Right lobe of liver (tissue), 4 donors: ENCODE measurements around the gene SLC47A2.

Experiments
- CTCF ChIP-seq, 4 donors: fragments of 200-600 bp in 3 of 4; fragments of 450-650 bp in 1 of 4; IDR thresholded peaks; one replicate each; pipeline versions ENCODE4 v1.5.1 to v1.8.0; 2016 to 2022; ENCODE audit warnings: antibody characterized with exemption in 4 of 4, mild to moderate bottlenecking in 2 of 4
- POLR2A ChIP-seq: fragments of 450-650 bp; IDR thresholded peaks from one replicate; pipeline ENCODE4 v1.6.1; 2017; ENCODE audit warnings: antibody characterized with exemption, mild to moderate bottlenecking
- donor health status: DM: no; HTN: no; CAD: no.
- donor health status: DM: no; HTN: no; CAD: no.
- donor health status: DM: no; HTN: yes; CAD: no.

- TF ChIP-seq CTCF (IDR thresholded peaks at IDR 0.05) = no peak
- TF ChIP-seq POLR2A = no peak
These were observed 32.4 kb upstream of the SLC47A2 start for GRCh38 chr17:19748807-19749193.
